Measurements from ENCODE around the gene ZNF536.

- TF ChIP-seq CTCF (IDR thresholded peaks at IDR 0.05), result no peak
- TF ChIP-seq POLR2AphosphoS5 (IDR thresholded peaks at IDR 0.05), result no peak
- TF ChIP-seq POLR2A (IDR thresholded peaks at IDR 0.05), result no peak
- TF ChIP-seq EP300 (IDR thresholded peaks at IDR 0.05), result no peak
Observed at GRCh38 chr19:30387311-30388115, 15.3 kb downstream of the ZNF536 start.
